Measurements from ENCODE around the gene CES2.
"Not testable (repeated sequence)": the region's sequence is repeated elsewhere in the genome, so short reads cannot be mapped to it uniquely, and the experiment has no call there.

The CES2 gene, protein sequence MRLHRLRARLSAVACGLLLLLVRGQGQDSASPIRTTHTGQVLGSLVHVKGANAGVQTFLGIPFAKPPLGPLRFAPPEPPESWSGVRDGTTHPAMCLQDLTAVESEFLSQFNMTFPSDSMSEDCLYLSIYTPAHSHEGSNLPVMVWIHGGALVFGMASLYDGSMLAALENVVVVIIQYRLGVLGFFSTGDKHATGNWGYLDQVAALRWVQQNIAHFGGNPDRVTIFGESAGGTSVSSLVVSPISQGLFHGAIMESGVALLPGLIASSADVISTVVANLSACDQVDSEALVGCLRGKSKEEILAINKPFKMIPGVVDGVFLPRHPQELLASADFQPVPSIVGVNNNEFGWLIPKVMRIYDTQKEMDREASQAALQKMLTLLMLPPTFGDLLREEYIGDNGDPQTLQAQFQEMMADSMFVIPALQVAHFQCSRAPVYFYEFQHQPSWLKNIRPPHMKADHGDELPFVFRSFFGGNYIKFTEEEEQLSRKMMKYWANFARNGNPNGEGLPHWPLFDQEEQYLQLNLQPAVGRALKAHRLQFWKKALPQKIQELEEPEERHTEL

DNA sequence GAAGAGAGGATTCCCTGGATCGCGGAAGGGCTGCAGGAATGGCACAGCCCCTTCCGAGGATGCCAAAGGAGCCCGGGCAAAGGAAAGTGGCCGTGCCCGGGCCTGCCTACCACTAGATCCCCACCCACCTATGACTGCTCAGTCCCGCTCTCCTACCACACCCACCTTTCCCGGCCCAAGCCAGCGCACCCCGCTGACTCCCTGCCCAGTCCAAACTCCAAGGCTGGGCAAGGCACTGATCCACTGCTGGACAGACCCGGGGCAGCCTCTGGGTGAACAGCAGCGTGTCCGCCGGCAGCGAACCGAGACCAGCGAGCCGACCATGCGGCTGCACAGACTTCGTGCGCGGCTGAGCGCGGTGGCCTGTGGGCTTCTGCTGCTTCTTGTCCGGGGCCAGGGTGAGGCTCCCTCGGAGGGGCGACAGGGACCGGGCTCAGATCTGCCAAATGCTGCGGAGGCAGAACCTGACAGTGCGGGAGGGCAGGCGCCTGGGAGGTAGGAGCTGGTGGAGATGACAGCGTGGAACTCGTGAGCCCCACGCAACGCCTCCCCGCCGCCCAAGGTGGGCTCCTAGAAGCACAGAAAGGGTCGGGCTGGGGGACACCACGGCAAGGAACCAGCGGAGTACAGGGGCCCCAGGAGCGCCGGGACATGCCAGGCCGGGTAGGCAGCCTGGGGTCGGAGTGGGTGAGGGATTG is at the start of gene CES2:
TSS of gene CES2 (plus strand) at position 203 of the 698 bp plus-strand sequence. CDS start at position 323, 120 bp downstream.
- DNase-seq (ENCODE audit: low read depth in 2 of 2) = no peak

DNA sequence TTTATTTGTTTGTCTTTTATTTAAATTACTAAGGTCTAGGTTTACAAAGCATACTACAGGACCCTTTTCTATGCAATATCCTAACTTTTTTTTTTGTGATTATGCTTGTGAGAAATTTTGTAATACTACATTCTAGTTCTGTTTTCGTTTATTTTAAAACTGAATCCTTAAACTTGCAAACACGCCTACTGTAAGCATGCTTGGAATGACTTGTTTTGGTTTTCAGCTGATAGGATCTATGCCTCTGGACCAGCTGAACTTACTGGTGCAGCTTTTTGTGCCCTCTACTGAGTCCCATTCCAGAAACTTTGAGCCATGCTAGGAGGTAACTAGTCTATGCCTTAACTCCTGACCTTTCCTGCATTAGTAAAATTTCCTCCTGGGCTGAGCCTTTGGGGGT is 49.0 kb upstream of the CES2 start:
- DNase-seq (ENCODE audit: low read depth in 2 of 2) = no peak

DNA sequence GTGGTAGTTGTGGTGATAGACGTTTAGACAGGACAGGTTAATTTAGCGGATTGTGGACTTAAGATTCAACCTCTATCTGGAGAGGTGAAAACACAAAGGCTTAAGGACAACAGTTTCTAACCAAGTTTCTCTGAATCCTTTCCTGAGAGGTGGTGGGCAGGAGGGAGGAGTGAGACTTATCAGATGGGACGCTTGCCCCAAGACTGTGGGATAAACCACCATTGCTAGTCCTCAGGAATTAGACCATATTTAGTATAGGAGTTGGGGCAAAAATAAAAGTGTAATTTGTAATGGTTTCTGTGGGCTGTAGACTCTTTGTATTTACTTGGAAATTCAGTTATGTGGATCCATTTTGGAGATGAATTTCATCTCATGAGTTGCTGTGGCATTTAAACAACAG is 48.4 kb upstream of the CES2 start:
- DNase-seq (ENCODE audit: low read depth in 2 of 2) = no peak

DNA sequence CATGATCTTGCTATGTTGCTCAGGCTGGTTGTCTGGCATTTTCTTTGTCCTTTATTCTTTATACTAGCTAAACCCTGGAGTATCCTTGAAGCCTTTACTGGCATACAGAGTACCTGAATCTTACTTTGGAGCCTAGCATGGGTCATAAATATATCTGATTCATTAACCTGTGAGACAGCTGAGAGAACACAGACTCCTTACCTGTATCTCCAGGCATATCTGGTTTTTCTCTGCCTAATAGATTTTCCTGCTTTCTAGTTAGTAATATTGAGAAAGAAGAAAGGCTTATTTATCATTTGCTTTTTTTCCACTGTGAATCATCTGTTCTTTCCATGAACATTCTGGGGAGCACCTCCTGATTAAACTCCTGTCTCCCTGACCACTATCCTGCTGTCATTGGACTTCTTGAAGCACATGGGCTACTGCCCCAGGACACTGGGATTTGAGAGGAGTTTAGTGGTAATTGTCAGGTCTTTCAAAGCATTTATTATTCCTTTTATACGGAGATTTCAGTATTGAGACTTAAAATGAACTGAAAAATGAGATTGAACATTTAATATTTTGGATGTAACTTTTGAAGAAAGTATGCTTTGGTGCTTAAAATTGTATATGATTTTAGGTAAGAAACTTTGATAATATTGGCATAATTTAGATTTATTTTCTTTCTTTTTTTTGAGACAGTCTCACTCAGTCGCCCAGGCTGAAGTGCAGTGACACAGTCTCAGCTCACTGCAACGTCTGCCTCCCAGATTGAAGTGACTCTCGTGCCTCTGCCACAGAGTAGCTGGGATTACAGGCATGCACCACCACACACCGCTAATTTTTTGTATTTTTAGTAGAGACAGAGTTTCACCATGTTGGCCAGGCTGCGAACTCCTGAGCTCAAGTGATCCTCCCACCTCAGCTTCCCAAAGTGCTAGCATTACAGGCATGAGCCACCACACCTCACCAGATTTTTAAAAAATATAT is 46.4 kb upstream of the CES2 start:
- no peak for DNase-seq (ENCODE audit: low read depth in 2 of 2)

DNA sequence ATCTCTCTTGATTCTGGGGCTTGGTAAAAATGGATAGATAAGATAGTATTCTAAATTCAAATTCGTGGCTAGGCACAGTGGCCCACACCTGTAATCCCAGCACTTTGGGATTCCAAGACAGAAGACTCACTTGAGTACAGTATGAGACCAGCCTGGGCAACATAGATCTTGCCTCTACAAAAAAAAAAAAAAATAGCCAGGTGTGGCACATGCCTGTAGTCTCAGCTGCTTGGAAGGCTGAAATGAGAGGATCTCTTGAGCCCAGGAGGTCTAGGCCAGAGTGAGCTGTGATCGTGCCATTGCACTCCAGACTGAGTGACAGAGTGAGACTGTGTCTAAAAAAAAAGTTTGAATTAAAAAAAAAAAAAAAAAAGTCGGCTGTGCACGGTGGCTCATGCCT is 45.7 kb upstream of the CES2 start:
- no peak for DNase-seq (ENCODE audit: low read depth in 2 of 2)

DNA sequence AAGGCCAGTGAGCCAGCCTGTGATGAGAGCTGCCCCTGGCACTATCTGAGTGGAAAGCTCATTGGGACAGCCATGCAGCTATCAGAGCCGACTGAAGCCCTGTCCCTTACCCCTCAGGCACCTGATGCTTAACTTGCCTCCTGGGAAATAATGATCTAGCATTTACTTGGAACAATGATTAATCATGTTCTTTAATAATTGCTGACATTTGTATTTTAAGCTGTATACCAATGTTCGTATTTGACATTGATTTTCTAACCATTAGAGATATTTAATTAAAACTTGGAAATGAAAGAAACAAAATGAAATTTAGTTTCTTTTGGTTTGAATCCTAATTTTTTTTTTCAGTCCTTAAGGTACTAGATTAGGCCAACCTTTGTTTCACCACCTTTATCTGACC is 44.5 kb upstream of the CES2 start:
- DNase-seq (ENCODE audit: low read depth in 2 of 2) = no peak

DNA sequence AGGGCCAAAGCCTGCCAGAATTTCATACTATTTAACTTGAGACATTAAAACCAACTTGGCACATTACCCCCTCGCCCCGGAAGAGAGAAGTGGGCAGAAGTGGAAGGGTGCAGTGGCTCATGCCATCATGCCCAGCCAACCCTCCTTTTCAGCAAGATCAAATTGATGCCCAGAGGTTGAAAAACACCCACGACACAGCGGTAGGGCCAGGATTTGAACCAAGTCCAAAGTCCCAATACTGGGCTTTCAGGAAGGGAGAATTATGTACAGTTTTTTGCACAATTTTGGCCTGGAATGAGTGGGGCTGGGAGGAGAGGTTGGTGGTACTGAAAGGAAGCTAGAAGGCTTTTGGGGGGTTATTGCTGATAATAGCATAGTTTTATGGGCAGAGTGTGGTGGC is 44.0 kb upstream of the CES2 start:
- no peak for DNase-seq (ENCODE audit: low read depth in 2 of 2)

DNA sequence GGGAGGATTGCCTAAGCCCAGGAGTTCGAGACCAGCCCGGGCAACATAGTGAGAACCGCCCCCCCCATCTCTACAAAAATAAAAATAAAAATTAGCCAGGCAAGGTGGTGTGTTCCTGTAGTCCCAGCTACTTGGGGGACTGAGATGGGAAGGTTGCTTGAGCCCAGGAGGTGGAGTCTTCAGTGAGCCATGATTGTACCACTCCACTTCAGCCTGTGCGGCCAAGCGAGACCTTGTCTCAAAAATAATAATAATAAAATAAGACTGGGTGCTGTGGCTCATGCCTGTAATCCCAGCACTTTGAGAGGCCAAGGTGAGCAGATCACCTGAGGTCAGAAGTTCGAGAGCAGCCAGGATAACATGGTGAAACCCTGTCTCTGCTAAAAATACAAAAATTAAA is 43.5 kb upstream of the CES2 start:
- DNase-seq (ENCODE audit: low read depth in 2 of 2) = no peak

DNA sequence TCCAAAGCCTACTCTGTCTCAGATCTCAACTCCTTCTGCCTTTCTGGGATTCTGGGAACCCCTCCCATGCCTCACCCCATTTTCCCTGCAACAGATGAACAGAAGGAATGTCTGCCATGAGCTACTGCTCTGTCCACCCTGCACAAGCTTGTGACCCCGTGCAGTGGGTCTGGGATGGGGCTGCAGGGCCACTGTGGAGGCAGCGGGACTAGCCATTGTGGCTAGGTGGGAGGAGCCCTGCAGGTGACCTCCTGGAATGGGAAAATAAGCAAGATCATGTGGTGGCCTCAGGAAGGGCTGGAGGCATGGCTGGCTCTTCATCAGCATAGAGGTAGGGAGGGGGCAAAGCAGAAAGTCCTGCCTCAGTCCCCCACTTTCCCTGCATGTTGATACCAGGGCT is 41.3 kb upstream of the CES2 start:
- DNase-seq (ENCODE audit: low read depth in 2 of 2) = no peak

DNA sequence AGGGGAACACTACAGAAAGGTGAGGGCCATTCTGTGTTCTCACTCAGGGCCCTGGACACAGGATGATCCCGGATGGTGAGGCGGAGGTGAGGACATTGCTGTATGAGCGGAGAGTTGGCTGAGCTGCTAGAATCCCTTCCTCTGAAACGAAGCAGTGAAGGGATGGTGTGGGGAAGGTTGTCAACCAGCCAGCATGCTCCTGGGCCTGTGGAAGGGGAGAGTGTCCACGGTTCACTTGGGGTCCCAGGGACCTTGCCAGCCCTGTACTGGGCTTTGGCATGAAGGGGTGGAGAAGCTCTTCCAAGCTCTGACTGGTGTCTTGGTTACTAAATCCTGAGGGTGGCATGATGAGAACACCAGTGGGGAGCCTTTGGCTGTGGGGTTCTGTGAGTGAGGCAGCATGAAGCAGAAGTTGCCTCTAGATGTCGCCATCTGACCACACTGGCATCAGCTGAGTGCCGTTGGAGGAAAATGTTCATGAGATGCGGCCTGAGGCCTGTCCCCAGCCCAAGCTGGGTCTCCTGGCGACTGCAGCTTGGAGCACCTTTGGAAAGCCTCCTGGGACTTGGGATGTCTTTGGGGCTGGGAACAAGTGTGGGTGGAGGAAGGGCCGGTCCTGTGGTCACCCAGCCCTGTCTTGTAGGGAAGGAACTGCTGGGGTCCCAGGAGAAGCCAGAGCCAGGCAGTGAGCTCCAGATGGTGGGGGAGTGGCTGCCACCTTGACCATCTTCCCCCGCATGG is 40.2 kb upstream of the CES2 start:
- DNase-seq (ENCODE audit: low read depth in 2 of 2) = no peak

DNA sequence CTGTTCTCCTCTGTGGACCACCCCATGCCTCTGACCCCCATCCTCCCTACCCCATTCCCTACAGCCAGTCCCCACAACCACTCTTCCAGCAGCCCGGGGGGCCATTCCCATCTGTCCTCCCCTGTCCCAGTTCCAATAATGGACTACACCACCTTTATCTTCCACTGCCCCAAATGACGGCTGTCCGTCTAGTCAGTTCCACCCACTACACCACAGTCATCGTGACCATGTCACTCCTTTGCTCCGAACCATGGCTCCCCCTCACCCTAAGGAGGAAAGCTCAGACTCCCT is 39.7 kb upstream of the CES2 start:
- no peak for DNase-seq (ENCODE audit: low read depth in 2 of 2)

DNA sequence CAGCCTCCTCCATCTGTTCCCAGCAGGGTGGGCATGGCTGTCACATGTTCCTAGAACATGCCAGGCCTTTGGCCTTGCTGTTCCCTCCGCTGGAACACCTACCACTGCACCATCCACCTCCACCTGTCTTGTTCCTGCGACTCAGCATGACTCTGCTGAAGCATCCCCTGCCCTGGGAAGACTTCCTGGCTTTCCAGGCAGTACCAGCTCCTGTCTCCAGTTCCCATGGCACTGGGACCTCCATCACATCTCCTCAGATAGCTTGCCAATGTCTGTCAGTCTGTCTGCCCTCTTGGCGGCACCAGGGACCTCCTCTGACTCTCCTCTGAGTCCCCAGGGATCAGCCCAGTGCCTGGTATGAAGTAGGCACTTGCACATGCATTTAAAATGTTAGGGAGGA is 39.3 kb upstream of the CES2 start:
- no peak for DNase-seq (ENCODE audit: low read depth in 2 of 2)

DNA sequence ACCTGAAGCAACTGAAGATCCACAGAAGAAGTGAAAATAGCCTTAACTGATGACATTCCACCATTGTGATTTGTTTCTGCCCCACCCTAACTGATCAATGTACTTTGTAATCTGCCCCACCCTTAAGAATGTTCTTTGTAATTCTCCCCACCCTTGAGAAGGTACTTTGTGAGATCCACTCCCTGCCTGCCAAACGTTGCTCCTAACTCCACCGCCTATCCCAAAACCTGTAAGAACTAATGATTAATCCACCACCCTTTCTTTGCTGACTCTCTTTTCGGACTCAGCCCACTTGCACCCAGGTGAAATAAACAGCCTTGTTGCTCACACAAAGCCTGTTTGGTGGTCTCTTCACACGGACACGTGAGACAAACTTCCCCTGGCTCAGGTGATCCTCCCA is 38.6 kb upstream of the CES2 start:
- DNase-seq (ENCODE audit: low read depth in 2 of 2) = not testable (repeated sequence)

DNA sequence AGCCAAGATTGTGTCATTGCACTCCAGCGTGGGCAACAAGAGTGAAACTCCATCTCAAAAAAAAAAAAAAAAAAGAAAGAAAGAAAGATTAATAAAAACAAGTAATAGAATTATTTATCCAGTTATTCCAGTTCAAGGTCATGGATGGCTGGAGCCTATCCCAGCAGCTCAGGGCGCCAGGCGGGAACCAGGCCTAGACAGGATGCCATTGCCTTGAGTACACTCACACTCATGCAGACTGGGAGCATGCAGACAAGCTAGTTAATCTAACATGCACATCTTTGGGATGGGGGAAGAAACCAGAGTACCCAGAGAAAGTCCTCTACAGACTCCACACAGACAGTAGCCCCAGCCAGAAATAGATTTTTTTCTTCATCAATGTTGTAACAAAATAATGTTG is 37.1 kb upstream of the CES2 start:
- no peak for DNase-seq (ENCODE audit: low read depth in 2 of 2)

DNA sequence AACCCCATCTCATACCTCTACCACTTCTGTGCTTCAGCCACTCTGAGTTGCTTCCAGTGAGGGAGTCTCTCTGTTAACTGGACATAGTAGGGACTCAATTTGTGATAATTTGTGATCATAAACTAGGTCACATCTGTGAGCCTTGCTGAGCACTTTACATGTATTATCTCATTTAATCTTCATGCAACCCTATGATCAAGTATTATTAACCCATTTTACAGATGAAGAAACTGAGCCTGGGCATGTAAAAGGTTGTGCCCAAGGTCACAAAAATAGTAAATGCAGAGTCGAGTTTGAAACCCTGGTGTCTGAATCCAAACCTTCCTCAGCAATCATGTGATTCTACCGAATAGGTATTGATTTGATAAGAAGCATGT is 36.4 kb upstream of the CES2 start:
- DNase-seq (ENCODE audit: low read depth in 2 of 2) = no peak

DNA sequence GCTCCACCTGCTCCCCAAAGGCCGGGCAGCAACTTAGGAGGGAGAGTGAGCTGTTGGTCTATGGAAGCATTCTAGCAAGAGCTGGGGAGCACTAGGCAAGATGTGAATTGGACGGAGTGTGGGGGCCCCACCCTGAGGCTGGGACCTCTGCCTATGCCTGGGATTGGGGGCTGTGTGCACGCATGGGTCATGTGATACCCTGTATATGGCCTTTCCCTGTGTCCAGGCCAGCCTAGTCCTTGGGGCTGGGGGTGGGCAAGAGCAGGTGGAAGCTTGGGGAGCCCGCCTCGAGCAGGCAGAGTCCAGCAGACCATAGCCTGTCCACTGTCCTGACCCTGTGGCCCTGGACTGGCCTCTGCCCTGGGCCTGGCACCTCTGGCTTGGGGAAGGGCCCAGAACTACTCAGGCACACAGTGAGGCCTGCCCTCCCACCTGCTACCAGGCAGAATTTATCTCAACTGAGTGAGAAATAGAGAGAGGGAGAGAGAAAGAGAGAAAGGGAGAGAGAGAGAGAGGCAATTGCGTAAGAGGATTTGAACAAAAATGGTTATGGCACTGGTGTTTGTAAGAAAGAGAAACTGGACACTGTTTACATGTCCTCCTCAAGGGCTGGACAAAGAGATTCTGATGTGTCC is 35.9 kb upstream of the CES2 start:
- no peak for DNase-seq (ENCODE audit: low read depth in 2 of 2)

DNA sequence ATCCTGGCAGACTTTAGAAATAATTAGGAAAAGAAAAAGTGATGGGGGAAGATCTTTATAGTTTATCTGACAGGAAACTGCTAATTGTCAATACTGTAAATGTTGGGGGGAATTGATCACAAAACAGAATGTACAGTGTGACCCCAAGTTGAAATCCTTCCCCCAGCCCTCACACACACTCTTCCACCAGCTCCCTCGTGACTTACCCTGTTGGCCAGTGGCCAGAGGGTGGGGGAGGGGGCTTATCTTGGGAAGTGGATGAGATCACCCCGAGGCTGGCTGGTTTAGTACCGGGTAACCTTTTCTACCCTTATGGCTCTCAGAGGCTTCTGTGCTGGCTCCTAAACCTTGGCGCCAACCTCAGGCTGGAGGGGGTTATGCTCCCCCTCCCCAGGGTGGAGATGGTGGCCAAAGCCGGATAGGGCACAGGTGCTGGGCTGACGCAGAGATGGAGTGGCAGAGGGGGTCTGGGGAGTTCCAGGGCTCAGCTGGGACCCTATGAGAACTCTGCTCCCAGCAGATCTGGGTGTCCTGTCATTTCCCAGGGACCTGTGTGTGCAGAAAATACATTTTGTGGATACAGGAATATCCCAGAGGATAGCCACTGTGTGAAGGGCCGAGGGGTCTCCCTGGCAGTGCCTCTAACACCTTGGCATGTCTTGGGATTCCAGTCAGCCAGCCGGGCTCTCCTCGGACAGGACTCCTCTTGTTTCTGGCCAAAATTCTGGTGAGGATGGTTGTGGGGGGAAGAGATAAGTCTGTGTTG is 35.2 kb upstream of the CES2 start:
- no peak for DNase-seq (ENCODE audit: low read depth in 2 of 2)

DNA sequence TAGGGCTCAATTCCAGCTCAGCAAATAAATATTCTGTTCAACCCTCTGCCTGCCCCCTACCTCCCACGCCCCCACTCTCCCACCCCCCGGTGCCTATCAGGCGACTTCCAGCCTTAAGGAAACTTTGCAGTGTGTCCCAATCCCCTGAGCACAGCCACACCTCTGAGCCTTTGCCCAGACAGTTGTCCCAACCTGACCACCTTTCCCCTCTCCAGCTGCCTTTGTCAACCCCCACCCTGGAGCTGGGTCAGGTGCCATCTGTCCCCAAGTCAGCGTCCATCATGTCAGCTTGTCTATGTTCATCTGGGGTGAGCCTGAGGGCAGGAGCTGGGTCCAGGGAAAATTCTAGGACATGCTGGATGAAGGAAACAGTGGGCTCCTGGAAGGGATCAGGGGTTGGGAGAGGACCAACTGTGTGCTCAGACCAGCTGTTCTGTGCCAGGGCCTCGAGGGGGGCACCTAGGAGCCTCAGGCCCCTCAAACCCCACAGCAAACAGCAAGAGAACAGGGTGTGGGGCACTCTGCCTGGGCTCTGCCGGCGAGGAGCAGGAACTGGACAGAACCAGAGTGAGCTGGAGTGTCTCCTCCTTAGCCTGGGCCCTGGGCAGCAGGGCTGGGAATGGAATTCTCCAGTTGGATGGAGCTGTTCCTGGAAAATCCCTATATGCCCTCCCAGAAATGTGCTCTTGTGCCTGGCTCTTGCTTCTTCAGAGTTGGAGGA is 34.4 kb upstream of the CES2 start:
- no peak for DNase-seq (ENCODE audit: low read depth in 2 of 2)

DNA sequence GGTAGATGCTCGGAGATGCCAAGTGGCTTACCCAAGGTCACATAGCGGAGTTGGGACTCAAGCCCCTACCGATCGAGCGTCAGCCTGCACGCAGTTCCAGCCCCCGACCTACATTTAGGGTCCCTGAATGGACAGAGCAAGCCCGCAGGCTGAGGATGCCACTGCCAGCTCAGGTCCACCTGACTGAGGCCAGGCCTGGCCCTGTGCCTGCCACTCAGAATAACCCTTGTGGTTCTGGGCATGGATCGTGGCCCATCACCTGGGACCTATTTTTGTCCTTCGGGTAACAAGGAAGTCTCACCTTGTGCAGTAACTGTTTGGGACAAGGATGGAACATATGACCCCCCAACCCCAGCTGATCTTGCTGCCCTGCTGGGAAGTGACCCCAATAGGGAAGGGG is 33.7 kb upstream of the CES2 start:
- no peak for DNase-seq (ENCODE audit: low read depth in 2 of 2)
